ENCODE results near the gene CAMLG. TPM values are rescaled to one million over a fixed set of nuclear protein-coding genes. Genes with fewer than 3 reads are reported as not detected.

Gene CAMLG
- total and polyA plus RNA-seq, 2 donors (not counting 1 experiment from before 2014, with no cell fraction given), result 15.2 to 27.5 TPM

GRCh38 chr5:134784241-134784920 is 46.0 kb downstream of the CAMLG start:
- H3K27me3 Mint-ChIP-seq, result no peaks in the 10 kb centered on the region
- Histone ChIP-seq H2AFZ (ENCODE audit: insufficient read depth, low read depth, low read length, poor library complexity, severe bottlenecking) (no peak overlapping the region), H3K27me3 (replicated peaks in 1 of 4; ENCODE audit: control extremely low read depth in 1 of 4, control insufficient read depth in 3 of 4, insufficient read depth in 4 of 4, low read length in 3 of 4) (no peaks in the 10 kb centered on the region), H3K79me2 (ENCODE audit: control insufficient read depth, insufficient read depth, low read length) (no peaks in the 10 kb centered on the region), H3K4me3 (ENCODE audit: control extremely low read depth in 1 of 5, extremely low read depth in 1 of 5, insufficient read depth in 1 of 5, low read depth in 2 of 5, low read length in 4 of 5) (no peak overlapping the region), H3K4me1 (ENCODE audit: control insufficient read depth in 2 of 2, insufficient read depth in 2 of 2, low read length in 2 of 2) (no peaks in the 10 kb centered on the region), H3K4me2 (replicated peaks; ENCODE audit: low read depth, low read length, poor library complexity, severe bottlenecking) (no peak overlapping the region), H4K20me1 (ENCODE audit: control insufficient read depth, insufficient read depth, low read length, poor library complexity, severe bottlenecking) (no peaks in the 10 kb centered on the region), H3K9me3 (ENCODE audit: control extremely low read depth in 1 of 3, control insufficient read depth in 2 of 3, insufficient read depth in 1 of 3, low read length in 2 of 3) (no peaks in the 10 kb centered on the region), H3K36me3 (replicated peaks in 1 of 2; ENCODE audit: control extremely low read depth in 1 of 2, control insufficient read depth in 1 of 2, extremely low read depth in 1 of 2, insufficient read depth in 2 of 2, low read length in 1 of 2) (peaks cover 10 to 67% of the 10 kb centered on the region in 2 experiments), H3K9ac (ENCODE audit: low read length) (no peak overlapping the region), H3K27ac (ENCODE audit: low read length in 2 of 2) (peak overlapping the region in 1 of 2 donors; percentile 32)
- H3K4me1 Mint-ChIP-seq, result no peaks in the 10 kb centered on the region
- peak overlapping the region; percentile 15 for H3K27ac Mint-ChIP-seq
- no CpG with 5 or more reads among the region's 4 CpGs for WGBS (ENCODE audit: insufficient coverage)
- peak; percentile 49 for TF ChIP-seq CTCF (IDR thresholded peaks at IDR 0.05)
- TF ChIP-seq EZH2 (IDR thresholded peaks at IDR 0.05; ENCODE audit: borderline replicate concordance, insufficient read depth, low read depth, low read length, poor library complexity, severe bottlenecking), result no peak
- intact Hi-C loops (cut with micrococcal nuclease), result loop anchor here (1.0 kb wide), 1 partner anchor 121 kb away; the partner anchor contains the start of gene PCBD2
- ChIA-PET POLR2A (interaction anchor here (0.6 to 1.4 kb wide), 2 partner anchors 117 to 120 kb away, joined by 3 to 6 read pairs; partner anchors contain the start of gene PCBD2), CTCF (interaction anchor here (0.7 to 2.2 kb wide), 6 partner anchors 34 to 153 kb away, joined by 3 to 12 read pairs (median 4); partner anchors contain the start of gene PCBD2)
- ATAC-seq (ENCODE audit: low read depth) (no peak), DNase-seq (peak; percentile 44)
- no peaks in the 10 kb centered on the region for H3K9me3 Mint-ChIP-seq (ENCODE audit: insufficient read depth)
- no peak overlapping the region for H3K4me3 Mint-ChIP-seq
